HG02840 (cell line): ENCODE data around the gene BRI3.

Experiments used
- ATAC-seq: cut with Tn5 transposase; IDR thresholded peaks from one replicate; pipeline ENCODE4 v1.9.1; 2021; ENCODE audit warnings: mild to moderate bottlenecking, moderate library complexity, moderate number of reproducible peaks; ENCODE audit not compliant: unreplicated experiment, low FRiP score

The BRI3 gene, protein sequence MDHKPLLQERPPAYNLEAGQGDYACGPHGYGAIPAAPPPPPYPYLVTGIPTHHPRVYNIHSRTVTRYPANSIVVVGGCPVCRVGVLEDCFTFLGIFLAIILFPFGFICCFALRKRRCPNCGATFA

DNA sequence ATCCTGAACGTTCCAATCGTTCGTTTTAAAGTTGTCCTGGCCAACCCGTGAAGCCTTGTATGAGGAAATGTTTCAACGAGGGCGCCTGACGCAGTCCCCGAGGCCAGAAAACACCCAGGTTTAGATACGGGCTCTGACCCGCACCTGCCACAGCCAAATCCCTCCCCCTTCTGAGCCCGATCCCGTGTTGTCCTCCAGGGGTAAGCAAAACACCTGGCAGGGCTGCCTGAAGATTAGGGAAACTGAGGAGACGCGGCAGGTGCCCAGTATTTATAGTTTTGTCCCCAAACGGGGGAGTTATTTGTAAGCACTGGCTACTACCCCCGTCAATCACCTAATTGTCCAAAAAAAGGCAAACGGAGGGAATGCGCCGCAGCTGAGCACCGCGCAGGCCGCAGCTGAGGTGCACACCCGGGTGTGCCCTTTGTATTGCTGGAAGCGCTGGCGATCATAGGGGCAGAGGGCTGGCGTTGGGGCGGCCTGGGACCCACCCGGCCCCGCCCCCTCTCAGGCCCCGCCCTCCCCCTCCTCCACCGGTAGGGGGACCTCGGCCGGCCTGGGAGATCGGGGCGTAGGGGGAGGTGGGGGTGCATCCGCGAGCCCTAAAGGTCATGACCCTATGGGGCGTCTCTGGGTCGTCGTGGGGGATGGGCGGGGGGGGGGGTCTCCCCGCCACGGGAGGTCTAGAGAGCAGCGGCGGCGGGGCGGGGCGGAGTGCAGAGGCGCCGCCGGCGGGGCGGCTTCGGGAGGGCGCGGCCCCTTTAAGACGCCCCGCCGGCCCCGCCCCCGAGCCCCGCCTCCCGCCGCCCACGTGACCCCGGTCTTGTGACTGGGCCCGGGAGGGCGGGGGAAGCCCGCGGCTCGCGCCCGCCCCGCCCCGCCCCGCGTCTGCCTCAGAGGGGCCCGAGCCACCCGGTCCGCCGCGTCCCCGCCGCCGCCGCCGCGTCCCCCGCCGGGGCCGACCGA, at the start of gene BRI3:
TSS of gene BRI3 (plus strand) at position 896 of the 966 bp plus-strand sequence. CDS start 110 bp downstream, outside the sequence.
- peak; percentile 80 for ATAC-seq

- ATAC-seq, result no peak
Measured at GRCh38 chr7:98232263-98232585, 49.3 kb upstream of the BRI3 start.

- ATAC-seq, result no peak
Measured at GRCh38 chr7:98232799-98233198, 48.7 kb upstream of the BRI3 start.

DNA sequence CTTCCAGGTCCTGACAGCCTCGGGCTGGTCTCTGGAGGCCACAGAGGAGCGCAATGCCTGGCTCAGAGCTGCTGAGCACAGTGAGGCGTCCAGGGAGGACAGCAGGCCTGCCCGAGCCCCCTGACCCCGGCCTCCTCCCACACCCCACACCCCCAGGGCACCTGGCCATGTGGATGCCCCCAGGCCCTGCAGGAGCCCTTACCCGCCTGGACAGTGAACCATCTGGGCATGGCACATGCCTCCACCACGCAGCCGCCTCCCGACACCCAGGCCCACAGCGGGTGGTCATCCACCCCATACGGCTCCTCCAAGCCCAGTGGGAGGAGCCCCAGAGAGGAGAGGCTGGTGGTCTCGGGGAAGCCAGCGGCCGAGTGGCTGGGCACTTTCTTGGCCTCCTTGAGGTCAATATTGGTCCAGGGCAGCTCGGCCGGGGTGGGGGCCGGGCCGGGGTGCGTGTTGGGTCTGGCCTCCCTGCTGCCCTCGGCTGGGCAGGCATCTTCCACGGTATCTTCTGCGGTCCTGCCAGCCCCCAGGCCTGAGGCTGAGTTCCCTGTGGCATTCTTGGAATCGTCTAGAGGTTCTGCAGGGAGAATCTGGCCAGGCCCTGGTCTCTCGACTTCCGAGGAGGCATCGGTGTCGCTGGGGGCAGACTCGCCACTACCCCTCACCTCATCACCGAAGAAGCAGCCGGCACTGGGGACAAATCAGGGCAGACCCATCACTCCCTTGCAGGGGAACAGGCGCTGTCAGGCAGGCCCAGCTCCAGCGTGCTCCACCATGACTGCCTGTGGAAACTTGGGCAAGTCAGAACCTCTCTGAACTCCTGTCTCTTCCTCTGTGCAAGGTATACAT, 48.0 kb upstream of the BRI3 start:
- ATAC-seq, result no peak

- ATAC-seq, result no peak
Measured at GRCh38 chr7:98234429-98235147, 46.9 kb upstream of the BRI3 start.

GRCh38 chr7:98235901-98236300, 45.6 kb upstream of the BRI3 start:
- ATAC-seq, result no peak

- no peak for ATAC-seq
Measured at GRCh38 chr7:98236355-98237185, 44.9 kb upstream of the BRI3 start.

DNA sequence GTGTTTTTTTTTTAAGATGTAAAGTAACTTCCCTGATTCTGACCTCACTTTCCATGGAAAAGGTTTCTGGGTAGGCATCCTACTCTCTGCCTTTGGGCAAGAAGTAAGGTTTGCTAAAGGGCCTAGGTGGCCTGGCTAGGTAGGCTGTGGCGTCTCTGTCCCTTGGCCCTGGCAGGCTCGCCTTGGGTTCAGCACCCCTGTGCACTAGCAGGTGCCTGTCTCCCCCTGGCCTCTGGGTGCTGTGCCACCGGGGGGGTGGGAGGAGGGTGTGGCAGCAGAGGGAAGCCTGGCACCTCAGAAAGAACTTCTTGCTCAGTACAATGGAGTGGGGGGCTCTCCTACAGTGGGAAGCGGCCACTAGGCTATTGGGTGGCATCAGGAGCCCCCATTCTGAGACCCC, 43.4 kb upstream of the BRI3 start:
- no peak for ATAC-seq

DNA sequence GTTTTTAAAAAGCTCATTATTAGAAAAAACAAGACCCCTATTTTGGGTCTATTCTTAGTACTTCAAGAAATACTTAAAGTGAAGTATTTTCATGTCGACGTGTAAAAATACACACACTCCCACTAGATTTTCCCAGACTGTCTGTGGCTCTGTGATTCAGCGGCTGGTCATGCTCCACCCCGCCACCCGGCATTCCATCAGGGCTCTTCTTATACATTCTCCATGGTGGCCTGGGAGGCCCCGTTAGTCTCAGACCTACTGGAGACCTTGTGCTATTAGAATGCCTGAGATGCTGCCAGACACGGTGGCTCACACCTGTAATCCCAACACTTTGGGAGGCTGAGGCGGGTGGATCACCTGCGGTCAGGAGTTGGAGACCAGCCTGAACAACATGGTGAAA, 42.5 kb upstream of the BRI3 start:
- ATAC-seq, result no peak

- ATAC-seq, result no peak
Measured at GRCh38 chr7:98240961-98241673, 40.4 kb upstream of the BRI3 start.

- ATAC-seq, result no peak
Measured at GRCh38 chr7:98241674-98242241, 39.7 kb upstream of the BRI3 start.

GRCh38 chr7:98242342-98242741, 39.1 kb upstream of the BRI3 start:
- ATAC-seq, result no peak

DNA sequence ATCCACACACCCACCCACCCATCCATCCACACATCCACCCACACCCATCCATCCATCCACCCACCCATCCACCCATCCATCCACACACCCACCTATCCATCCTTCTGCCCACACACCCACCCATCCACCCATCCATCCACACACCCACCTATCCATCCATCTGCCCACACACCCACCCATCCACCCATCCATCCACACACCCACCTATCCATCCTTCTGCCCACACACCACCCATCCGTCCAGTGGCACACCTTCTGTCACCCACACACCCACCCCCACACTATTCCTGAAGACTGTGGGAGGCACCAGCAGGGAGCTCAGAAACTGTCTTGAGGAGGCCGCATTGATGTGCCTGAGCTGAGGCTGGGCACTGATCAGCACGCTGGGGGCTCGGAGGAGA, 38.6 kb upstream of the BRI3 start:
- no peak for ATAC-seq

DNA sequence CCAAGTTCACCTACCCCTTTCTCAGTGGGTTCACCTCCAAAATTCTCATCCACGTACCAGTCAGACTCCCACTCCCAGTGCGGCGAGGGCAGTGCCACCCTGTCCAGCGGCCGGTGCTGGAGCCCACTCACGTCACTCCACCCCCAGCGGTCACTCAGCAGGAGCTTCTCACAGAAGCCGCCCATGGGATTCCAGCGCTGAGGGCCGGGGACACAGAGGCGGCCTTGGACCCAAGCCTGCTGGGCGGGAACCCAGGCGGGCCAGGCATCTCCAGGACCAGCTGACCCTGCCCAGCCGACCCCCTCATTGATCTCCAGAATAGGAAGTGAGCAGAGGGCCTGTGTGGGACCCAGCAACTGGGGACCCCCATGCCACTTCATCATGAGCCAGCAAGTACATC, 36.6 kb upstream of the BRI3 start:
- no peak for ATAC-seq

DNA sequence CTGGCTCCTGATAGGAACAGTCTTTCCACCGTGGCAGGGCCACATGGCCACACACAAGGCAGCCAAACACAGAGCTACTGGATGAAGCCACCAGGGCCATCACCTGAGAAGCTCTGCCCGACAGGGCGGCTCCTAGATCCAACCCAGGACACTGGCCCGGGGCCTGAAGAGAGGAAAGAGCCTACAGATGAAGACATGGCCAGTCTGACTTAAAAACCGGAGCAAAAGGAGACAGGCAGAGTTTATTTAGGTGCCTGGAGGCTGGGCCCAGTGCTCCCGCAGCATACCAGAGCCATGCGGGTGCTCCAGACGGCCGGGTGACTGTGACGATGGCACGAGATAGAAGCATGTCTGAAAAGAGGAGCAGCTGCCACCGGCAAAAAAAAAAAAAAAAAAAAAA, 33.3 kb upstream of the BRI3 start:
- no peak for ATAC-seq

DNA sequence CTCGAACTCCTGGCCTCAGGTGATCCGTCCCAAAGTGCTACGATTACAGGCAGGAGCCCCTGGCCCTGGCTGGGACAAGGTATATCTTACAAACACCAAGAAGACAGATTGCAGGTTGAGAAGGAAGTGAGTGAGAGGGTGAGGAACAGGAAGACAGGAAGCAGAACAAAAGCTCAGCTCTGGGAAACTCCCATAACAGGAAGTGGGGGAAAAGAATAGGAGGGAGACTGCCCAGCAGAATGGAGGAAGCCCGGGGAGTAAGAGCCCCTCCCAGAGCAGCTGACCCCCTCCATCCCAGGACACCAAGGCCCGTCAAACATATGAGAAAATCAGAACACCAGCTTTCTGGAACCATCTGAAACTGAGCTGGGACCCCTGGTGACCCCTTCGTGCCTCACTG, 32.4 kb upstream of the BRI3 start:
- no peak for ATAC-seq

- no peak for ATAC-seq
Measured at GRCh38 chr7:98250789-98251188, 30.7 kb upstream of the BRI3 start.

DNA sequence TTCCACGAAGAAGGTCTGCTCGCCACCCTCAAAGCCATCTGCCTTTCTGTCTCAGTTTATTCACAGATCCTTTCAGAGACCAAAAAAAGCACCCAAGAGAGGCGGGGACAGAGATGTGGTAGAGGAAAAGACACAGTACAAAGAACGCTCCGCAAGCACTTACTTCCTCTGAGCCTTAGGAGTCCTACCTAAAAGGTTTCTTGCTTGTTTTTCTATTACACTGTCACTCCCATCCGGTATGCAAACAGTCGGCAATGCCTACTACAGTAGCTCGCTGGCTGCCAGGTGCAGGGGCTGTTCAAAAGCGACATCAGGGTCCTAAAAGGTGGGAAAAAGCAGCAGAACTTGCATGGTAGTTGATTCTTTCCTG, 30.3 kb upstream of the BRI3 start:
- peak; percentile 29 for ATAC-seq
